SW480 (cell line): ENCODE measurements around the gene EPC1.
"Not testable (repeated sequence)": the region's sequence is repeated elsewhere in the genome, so short reads cannot be mapped to it uniquely, and the experiment has no call there.

Experiments
- DNase-seq: peaks from one replicate; pipeline ENCODE4 v3.0.0-alpha.2; 2016; ENCODE audit warnings: low spot score

Gene EPC1

GRCh38 chr10:32372000-32372875 lies 25.3 kb upstream of the EPC1 start:
- DNase-seq: peak; percentile 4

- no peak for DNase-seq
These were observed 24.1 kb upstream of the EPC1 start for GRCh38 chr10:32371101-32371500.

GRCh38 chr10:32367793-32368453 lies 21.0 kb upstream of the EPC1 start:
- DNase-seq: peak; percentile 47

GRCh38 chr10:32366588-32366987 lies 19.6 kb upstream of the EPC1 start:
- no peak for DNase-seq

GRCh38 chr10:32366111-32366510 lies 19.2 kb upstream of the EPC1 start:
- no peak for DNase-seq

- not testable (repeated sequence) for DNase-seq
These were observed 18.4 kb upstream of the EPC1 start for GRCh38 chr10:32365404-32365803.

GRCh38 chr10:32362571-32362970 lies 15.6 kb upstream of the EPC1 start:
- no peak for DNase-seq

- DNase-seq: no peak
These were observed 13.9 kb upstream of the EPC1 start for GRCh38 chr10:32360884-32361283.

GRCh38 chr10:32360241-32360640 lies 13.3 kb upstream of the EPC1 start:
- DNase-seq: no peak

GRCh38 chr10:32357056-32357735 lies 10.2 kb upstream of the EPC1 start:
- DNase-seq: no peak

GRCh38 chr10:32354690-32355089 lies 7.7 kb upstream of the EPC1 start:
- not testable (repeated sequence) for DNase-seq

- no peak for DNase-seq
These were observed 3.9 kb upstream of the EPC1 start for GRCh38 chr10:32350811-32351350.

- no peak for DNase-seq
These were observed 3.2 kb upstream of the EPC1 start for GRCh38 chr10:32349968-32350738.

- no peak for DNase-seq
These were observed 2.2 kb upstream of the EPC1 start for GRCh38 chr10:32349199-32349585.

GRCh38 chr10:32348297-32349198 lies 1.6 kb upstream of the EPC1 start:
- no peak for DNase-seq

- no peak for DNase-seq
These were observed 535 bp upstream of the EPC1 start for GRCh38 chr10:32347363-32348022.

GRCh38 chr10:32346134-32346550 lies 816 bp downstream of the EPC1 start:
- DNase-seq: peak; percentile 93

- no peak for DNase-seq
These were observed 5.4 kb downstream of the EPC1 start for GRCh38 chr10:32341596-32341995.

- no peak for DNase-seq
These were observed 6.3 kb downstream of the EPC1 start for GRCh38 chr10:32340596-32341180.

- DNase-seq: no peak
These were observed 8.7 kb downstream of the EPC1 start for GRCh38 chr10:32338262-32338661.
